CD14-positive monocyte (primary cell): ENCODE data around the gene RNF5. TPM values are rescaled to one million over a fixed set of nuclear protein-coding genes. Genes with fewer than 3 reads are reported as not detected.

ENCODE experiments used
- DNase-seq, 3 donors: peaks; one replicate each; pipeline ENCODE4 v3.0.0-alpha.2; 2011 to 2022
- H2AFZ ChIP-seq: 2 replicates; pipeline ENCODE4 v1.6.0; 2012; ENCODE audit warnings: mild to moderate bottlenecking, low read depth, low read length, inconsistent platforms; ENCODE audit not compliant: insufficient read depth, poor library complexity, severe bottlenecking
- H3K27ac ChIP-seq, 2 donors: 1 replicate in 1 of 2; 2 replicates in 1 of 2; pipeline ENCODE4 v1.5.1; 2012 to 2013; ENCODE audit warnings: low read length in 2 of 2, control low read depth in 1 of 2, inconsistent platforms in 1 of 2, low read depth in 1 of 2, mild to moderate bottlenecking in 1 of 2
- H3K27me3 ChIP-seq, 2 donors: one replicate each; pipeline versions ENCODE4 v1.6.0 to v1.6.1; 2011 to 2013; ENCODE audit warnings: low read length in 2 of 2; ENCODE audit not compliant: control insufficient read depth in 2 of 2, insufficient read depth in 2 of 2
- H3K36me3 ChIP-seq, 2 donors: replicated peaks in 1 of 2; 1 replicate in 1 of 2; 2 replicates in 1 of 2; pipeline versions ENCODE4 v1.5.1 to v1.6.1; 2012 to 2013; ENCODE audit warnings: low read length in 2 of 2, control low read depth in 1 of 2, inconsistent platforms in 1 of 2, mild to moderate bottlenecking in 1 of 2; ENCODE audit not compliant: insufficient read depth in 2 of 2, control insufficient read depth in 1 of 2
- H3K4me1 ChIP-seq, 2 donors: 1 replicate in 1 of 2; 2 replicates in 1 of 2; pipeline versions ENCODE4 v1.5.1 to v1.6.1; 2012 to 2013; ENCODE audit warnings: low read length in 2 of 2, control low read depth in 1 of 2, inconsistent platforms in 1 of 2, mild to moderate bottlenecking in 1 of 2, moderate library complexity in 1 of 2; ENCODE audit not compliant: insufficient read depth in 2 of 2, control insufficient read depth in 1 of 2
- H3K4me2 ChIP-seq: replicated peaks from 2 replicates; pipeline ENCODE3; 2012; ENCODE audit warnings: low read length, moderate library complexity, mild to moderate bottlenecking; ENCODE audit not compliant: poor library complexity, severe bottlenecking; ENCODE audit errors: extremely low read depth
- H3K4me3 ChIP-seq, 3 experiments: fragments of 200-600 bp in 1 of 3; sonication (generic) in 1 of 3; replicated peaks in 1 of 3; 1 replicate in 2 of 3; 2 replicates in 1 of 3; pipeline ENCODE4 v1.5.1; 2011 to 2013; ENCODE audit warnings: low read length in 3 of 3, mild to moderate bottlenecking in 3 of 3, control low read depth in 2 of 3, low read depth in 2 of 3, inconsistent platforms in 1 of 3, moderate library complexity in 1 of 3
- H3K79me2 ChIP-seq: 2 replicates; pipeline ENCODE4 v1.6.0; 2012; ENCODE audit warnings: mild to moderate bottlenecking, control low read depth, inconsistent platforms, low read length, moderate library complexity; ENCODE audit not compliant: insufficient read depth
- H3K9ac ChIP-seq: 2 replicates; pipeline ENCODE4 v1.6.0; 2017; ENCODE audit warnings: low read length, mild to moderate bottlenecking; ENCODE audit not compliant: insufficient read depth, poor library complexity, severe bottlenecking
- H3K9me3 ChIP-seq, 2 donors: replicated peaks in 1 of 2; 1 replicate in 1 of 2; 2 replicates in 1 of 2; pipeline versions ENCODE4 v1.5.1 to v1.6.1; 2012 to 2013; ENCODE audit warnings: low read length in 2 of 2, control low read depth in 1 of 2; ENCODE audit not compliant: control insufficient read depth in 1 of 2, insufficient read depth in 1 of 2
- H4K20me1 ChIP-seq: 2 replicates; pipeline ENCODE4 v1.6.0; 2012; ENCODE audit warnings: mild to moderate bottlenecking, low read length, control low read depth, moderate library complexity; ENCODE audit not compliant: insufficient read depth
- H3K27ac Mint-ChIP-seq, 7 donors: one replicate each; pipeline ENCODE4 v1.8.0; 2020; ENCODE audit warnings: mild to moderate bottlenecking in 7 of 7, mixed read lengths in 7 of 7, moderate library complexity in 6 of 7, inconsistent platforms in 2 of 7
- H3K27me3 Mint-ChIP-seq, 3 donors: one replicate each; pipeline ENCODE4 v1.8.0; 2021 to 2022; ENCODE audit warnings: low read depth in 3 of 3, mild to moderate bottlenecking in 3 of 3, mixed read lengths in 3 of 3, moderate library complexity in 3 of 3, inconsistent platforms in 1 of 3
- H3K36me3 Mint-ChIP-seq, 2 donors: one replicate each; pipeline ENCODE4 v1.8.0; 2020; ENCODE audit warnings: mixed read lengths in 2 of 2, inconsistent platforms in 1 of 2, mild to moderate bottlenecking in 1 of 2
- H3K4me1 Mint-ChIP-seq: one replicate; pipeline ENCODE4 v1.8.0; 2020; ENCODE audit warnings: mild to moderate bottlenecking, mixed read lengths
- H3K4me3 Mint-ChIP-seq, 2 donors: one replicate each; pipeline ENCODE4 v1.8.0; 2020; ENCODE audit warnings: mild to moderate bottlenecking in 2 of 2, mixed read lengths in 2 of 2, moderate library complexity in 1 of 2
- H3K9me3 Mint-ChIP-seq, 7 donors: one replicate each; pipeline ENCODE4 v1.8.0; 2020 to 2022; ENCODE audit warnings: mixed read lengths in 7 of 7, mild to moderate bottlenecking in 6 of 7, moderate library complexity in 6 of 7, inconsistent platforms in 2 of 7
- WGBS: methylation state at CpG from one replicate; pipeline ENCODE4 v1.1.5; 2013; ENCODE audit warnings: missing lambda C conversion rate; ENCODE audit not compliant: insufficient coverage; 5-methylcytosine and 5-hydroxymethylcytosine counted together
- intact Hi-C, 2 donors: fragments of 100-400 bp; cut with micrococcal nuclease; formaldehyde crosslinking; loops; one replicate each; pipeline versions ENCODE4 v1.15.0 to v1.15.1; 2023
- polyA plus RNA-seq, 3 donors: library from polyadenylated mRNA; depleted of rRNA in 1 of 3; unstranded in 2 of 3; stranded (reverse) in 1 of 3; fragments of 300-500 nt in 2 of 3; fragments of >200 nt in 1 of 3; fragmentation: Illumina TruSeq in 2 of 3; gene quantifications; 1 replicate in 2 of 3; 2 replicates in 1 of 3; pipeline ENCODE4 v1.2.3, GENCODE V29; 2012 to 2021
- TF ChIP-seq, protein P1 (sequence below): fragments of 200-600 bp; IDR thresholded peaks from one replicate; pipeline ENCODE4 v1.8.0; 2022; ENCODE audit warnings: antibody characterized with exemption, mild to moderate bottlenecking

Gene RNF5
- polyA plus RNA-seq, 3 donors, result 62.2 to 108 (median 83.5) TPM

DNA sequence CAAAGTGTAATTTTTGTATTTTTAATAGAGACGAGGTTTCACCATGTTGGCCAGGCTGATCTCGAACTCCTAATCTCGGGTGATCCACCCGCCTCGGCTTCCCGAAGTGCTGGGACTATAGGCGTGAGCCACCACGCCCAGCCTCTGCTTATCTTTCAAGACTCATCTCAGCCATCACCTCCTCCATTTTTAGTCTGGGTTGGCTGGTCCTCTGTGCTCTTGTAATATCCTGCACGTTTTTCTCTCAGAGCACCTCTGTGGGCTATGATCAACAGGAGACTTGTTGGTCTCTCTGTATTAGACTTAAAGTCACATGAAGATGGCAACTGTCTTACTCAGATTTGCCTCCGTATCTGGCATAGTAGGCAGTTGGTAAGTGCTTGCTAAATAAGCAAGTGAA is 38.1 kb downstream of the RNF5 start:
- Mint-ChIP-seq H3K27ac (no peak overlapping the region), H3K4me1 (peaks cover 6% of the 10 kb centered on the region), H3K27me3 (peaks cover 0 to 13% (median 2%) of the 10 kb centered on the region in 3 donors), H3K9me3 (no peaks in the 10 kb centered on the region), H3K4me3 (no peak overlapping the region), H3K36me3 (no peaks in the 10 kb centered on the region)
- Histone ChIP-seq H3K4me1 (no peaks in the 10 kb centered on the region), H4K20me1 (no peaks in the 10 kb centered on the region), H3K27me3 (no peaks in the 10 kb centered on the region), H2AFZ (no peak overlapping the region), H3K4me3 (no peak overlapping the region), H3K36me3 (no peaks in the 10 kb centered on the region), H3K79me2 (no peaks in the 10 kb centered on the region), H3K27ac (no peak overlapping the region), H3K9me3 (no peaks in the 10 kb centered on the region), H3K9ac (no peak overlapping the region), H3K4me2 (no peak overlapping the region)
- intact Hi-C loops, result no loop called here
- DNase-seq, result no peak
- TF ChIP-seq, protein P1, sequence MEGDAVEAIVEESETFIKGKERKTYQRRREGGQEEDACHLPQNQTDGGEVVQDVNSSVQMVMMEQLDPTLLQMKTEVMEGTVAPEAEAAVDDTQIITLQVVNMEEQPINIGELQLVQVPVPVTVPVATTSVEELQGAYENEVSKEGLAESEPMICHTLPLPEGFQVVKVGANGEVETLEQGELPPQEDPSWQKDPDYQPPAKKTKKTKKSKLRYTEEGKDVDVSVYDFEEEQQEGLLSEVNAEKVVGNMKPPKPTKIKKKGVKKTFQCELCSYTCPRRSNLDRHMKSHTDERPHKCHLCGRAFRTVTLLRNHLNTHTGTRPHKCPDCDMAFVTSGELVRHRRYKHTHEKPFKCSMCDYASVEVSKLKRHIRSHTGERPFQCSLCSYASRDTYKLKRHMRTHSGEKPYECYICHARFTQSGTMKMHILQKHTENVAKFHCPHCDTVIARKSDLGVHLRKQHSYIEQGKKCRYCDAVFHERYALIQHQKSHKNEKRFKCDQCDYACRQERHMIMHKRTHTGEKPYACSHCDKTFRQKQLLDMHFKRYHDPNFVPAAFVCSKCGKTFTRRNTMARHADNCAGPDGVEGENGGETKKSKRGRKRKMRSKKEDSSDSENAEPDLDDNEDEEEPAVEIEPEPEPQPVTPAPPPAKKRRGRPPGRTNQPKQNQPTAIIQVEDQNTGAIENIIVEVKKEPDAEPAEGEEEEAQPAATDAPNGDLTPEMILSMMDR, result no peak
- 73% methylated on average over 3 of the region's 10 CpGs for WGBS

DNA sequence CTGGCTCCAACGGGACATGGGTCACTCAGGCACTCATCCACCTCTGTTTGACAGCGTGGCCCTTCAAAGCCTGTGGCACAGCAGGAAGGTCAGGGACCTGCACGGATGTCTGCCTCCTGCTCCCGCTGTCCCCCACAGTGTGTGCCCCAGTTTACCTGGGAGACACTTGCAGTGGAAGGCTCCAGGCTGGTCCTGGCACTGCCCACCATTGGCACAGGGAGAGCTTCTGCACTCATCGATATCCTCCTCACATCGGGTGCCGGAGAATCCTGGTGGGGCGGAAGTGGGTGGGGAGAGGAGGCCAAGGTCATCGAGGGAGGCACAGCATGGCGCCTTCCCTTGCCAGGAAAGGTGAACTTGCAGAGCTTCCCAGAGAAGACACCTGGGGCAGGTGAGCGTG is 38.8 kb downstream of the RNF5 start:
- no peaks in the 10 kb centered on the region for H3K4me1 ChIP-seq
- no peaks in the 10 kb centered on the region for H3K79me2 ChIP-seq
- H3K27ac ChIP-seq, result no peak overlapping the region
- H3K4me3 Mint-ChIP-seq, result no peak overlapping the region
- no peaks in the 10 kb centered on the region for H4K20me1 ChIP-seq
- H3K36me3 ChIP-seq, result no peaks in the 10 kb centered on the region
- H3K27me3 Mint-ChIP-seq, result peaks cover 0 to 12% (median 2%) of the 10 kb centered on the region in 3 donors
- H3K9ac ChIP-seq, result no peak overlapping the region
- H2AFZ ChIP-seq, result no peak overlapping the region
- no peak overlapping the region for H3K4me3 ChIP-seq
- TF ChIP-seq, protein P1, result no peak
- H3K9me3 Mint-ChIP-seq, result no peaks in the 10 kb centered on the region
- intact Hi-C loops, result no loop called here
- 96% methylated on average over 10 of the region's 11 CpGs for WGBS
- no peak for DNase-seq
- peaks cover 6% of the 10 kb centered on the region for H3K4me1 Mint-ChIP-seq
- H3K27me3 ChIP-seq, result no peaks in the 10 kb centered on the region
- H3K27ac Mint-ChIP-seq, result peak overlapping the region in 2 of 7 donors; percentile 59 to 68
- H3K9me3 ChIP-seq, result no peaks in the 10 kb centered on the region
- H3K36me3 Mint-ChIP-seq, result no peaks in the 10 kb centered on the region
- H3K4me2 ChIP-seq, result no peak overlapping the region
